ENCODE measurements around the gene PARD6B. TPM values are rescaled to one million over a fixed set of nuclear protein-coding genes. Genes with fewer than 3 reads are reported as not detected.
A peak's percentile ranks its signal among the peaks of the same experiment; 100 is the strongest.
"Not testable (repeated sequence)": the region's sequence is repeated elsewhere in the genome, so short reads cannot be mapped to it uniquely, and the experiment has no call there.

Gene PARD6B
- polyA plus RNA-seq (2013, experiment 1 of 2; ENCODE audit: insufficient read length), result 0.14 TPM
- 0.07 TPM for polyA plus RNA-seq (2013, experiment 2 of 2; ENCODE audit: insufficient read length)

- peak; percentile 93 for DNase-seq
Observed at GRCh38 chr20:50731055-50731929, at the start of gene PARD6B. TSS of gene PARD6B (plus strand) at chr20:50731580. CDS start at chr20:50731787, 207 bp downstream.

DNA sequence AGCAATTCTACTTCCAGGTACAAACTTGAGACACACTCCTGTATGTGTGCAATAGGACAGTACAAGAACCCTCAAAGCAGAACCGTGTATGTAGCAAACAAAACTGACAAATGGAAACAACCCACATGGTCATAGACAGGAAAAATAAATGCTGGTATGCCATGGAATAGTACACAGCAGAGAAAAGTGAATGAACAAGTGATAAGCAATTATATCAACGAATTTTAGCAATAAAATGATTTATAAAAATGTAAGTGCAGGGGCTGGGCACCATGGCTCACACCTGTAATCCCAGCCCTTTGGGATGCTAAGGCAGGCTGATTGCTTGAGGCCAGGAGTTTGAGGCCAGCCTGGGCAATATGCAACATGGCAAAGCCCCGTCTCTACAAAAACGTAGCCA, 49.3 kb upstream of the PARD6B start:
- DNase-seq, result no peak

- no peak for DNase-seq
Observed at GRCh38 chr20:50682947-50683530, 48.3 kb upstream of the PARD6B start.

DNA sequence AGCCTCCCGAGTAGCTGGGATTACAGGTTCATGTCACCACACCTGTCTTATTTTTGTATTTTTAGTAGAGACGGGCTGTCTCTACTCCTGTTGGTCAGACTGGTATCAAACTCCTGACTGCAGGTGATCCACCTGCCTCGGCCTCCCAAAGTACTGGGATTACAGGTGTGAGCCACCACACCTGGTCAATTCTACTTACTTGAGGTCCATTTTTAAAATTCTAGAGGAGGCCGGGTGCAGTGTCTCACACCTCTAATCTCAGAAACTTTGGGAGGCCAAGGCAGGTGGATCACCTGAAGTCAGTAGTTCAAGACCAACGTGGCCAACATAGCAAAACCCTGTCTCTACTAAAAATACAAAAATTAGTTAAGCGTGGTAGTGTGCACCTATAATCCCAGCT, 47.8 kb upstream of the PARD6B start:
- DNase-seq, result no peak

GRCh38 chr20:50686821-50687220, 44.6 kb upstream of the PARD6B start:
- no peak for DNase-seq

DNA sequence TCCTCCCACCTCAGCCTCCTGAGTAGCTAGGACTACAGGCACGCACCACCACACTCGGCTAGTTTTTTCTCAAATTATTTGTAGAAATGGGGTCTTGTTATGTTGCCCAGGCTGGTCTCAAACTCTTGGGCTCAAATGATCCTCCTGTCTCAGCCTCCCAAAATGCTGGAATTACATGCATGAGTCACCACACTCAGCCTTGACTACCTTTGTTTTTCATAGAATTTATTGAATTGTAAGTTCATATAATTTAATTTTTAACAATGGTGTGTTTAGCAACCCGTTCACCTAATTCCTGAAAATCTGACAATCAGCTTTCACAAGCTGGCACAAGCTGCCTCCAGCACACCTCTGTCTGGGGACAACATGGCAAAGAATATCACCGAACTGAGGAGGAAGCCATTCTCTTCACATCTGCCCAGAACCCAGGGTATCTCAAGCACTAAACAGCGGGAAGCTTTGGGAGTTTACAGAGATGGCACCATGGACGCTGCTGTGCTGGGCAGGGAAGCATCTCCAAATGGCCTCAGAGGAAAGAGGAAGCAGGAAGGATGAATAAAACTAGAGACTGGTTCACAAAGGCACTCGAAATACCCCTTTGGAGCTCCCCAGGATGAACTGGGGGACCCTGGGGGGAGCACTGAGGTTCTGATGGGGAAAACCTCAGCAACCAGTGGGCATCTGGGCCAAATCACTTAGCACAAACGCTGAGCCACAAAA, 43.0 kb upstream of the PARD6B start:
- DNase-seq, result no peak

GRCh38 chr20:50689864-50690649, 41.3 kb upstream of the PARD6B start:
- no peak for DNase-seq

- no peak for DNase-seq
Observed at GRCh38 chr20:50690650-50691572, 40.5 kb upstream of the PARD6B start, which contains the start of gene RIPOR3. TSS of gene RIPOR3 (minus strand) at chr20:50691542. CDS start at chr20:50691128, 414 bp downstream.

DNA sequence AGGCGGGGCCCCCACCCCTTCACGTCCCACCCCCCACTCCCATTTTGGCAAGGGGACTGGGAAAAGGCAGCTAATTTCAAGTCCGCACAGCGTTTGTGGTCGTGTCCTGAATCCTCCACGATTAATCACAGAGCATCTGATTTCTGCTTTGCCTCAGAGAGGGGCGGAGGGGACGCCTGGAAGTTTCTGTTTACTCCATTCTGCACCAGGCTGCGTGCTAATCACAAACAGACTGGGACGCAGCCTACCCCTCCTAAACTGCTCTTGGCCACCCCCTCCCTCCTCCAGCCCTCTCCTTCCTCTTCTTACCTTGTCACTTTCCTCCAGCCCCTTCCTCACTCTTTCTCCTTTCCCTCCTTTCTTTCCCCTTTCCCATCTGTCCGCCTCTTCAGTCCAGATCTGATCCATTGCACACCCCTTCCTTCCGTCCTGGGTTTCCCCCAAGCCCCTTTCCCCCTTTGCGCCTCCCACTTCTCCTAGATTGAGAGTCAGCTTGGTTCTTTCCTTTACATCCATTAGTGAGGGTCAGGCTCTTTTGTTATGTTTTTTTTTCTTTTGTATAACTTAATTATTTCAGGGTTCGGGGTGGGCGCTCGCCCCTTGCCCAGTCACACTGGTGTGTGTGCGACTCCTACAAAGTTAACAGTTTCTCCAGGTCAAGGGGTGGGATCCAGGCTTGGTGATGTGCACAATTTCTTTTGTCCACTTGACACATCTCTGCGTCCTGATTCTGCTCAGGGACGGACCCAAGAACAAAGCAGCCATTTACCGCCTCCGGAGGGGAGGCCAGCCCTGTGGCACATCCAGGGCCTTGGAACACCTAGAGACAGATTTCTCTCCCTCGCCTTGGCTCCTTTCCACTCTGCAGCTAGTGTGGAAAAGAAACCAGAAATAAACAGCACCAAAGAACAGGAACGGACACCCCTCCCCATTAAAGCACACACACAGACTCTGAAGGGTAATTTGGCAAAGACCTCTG, 39.5 kb upstream of the PARD6B start:
- DNase-seq, result peak; percentile 73

DNA sequence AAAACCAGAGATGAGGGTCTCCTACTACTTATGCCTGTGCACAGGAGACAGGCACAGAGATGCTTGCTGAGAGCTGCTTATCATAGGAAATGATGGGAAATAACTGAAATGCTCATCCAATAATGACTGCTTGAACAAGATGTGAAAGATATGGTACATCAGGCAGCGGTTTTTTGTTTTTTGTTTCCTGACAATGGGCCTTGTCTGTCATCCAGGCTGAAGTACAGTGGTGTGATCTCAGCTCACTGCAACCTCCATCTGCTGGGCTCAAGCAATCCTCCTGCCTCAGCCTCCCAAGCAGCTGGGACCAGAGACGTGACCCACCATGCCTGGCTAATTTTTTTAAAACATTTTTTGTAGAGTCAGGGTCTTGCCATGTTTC, 38.8 kb upstream of the PARD6B start:
- DNase-seq, result no peak

DNA sequence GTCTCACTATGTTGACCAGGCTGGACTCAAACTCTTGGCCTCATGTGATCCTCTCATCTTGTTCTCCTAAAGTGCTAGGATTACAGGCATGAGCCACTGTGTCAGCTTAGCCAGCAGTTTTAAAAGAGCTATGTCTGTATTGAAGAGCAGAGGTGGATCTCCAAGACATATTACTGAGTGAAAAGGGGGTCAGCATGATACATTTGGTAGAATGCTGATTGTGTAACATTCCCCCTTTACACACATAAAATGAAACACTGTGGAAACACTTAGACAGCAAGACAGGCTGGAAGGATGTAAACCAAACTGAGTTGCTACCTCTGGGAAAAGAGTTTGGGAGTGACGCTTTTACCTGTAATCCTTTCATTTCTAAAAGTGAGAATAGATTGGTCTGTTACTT, 38.4 kb upstream of the PARD6B start:
- DNase-seq, result no peak

GRCh38 chr20:50694379-50695134, 36.8 kb upstream of the PARD6B start:
- DNase-seq, result no peak

DNA sequence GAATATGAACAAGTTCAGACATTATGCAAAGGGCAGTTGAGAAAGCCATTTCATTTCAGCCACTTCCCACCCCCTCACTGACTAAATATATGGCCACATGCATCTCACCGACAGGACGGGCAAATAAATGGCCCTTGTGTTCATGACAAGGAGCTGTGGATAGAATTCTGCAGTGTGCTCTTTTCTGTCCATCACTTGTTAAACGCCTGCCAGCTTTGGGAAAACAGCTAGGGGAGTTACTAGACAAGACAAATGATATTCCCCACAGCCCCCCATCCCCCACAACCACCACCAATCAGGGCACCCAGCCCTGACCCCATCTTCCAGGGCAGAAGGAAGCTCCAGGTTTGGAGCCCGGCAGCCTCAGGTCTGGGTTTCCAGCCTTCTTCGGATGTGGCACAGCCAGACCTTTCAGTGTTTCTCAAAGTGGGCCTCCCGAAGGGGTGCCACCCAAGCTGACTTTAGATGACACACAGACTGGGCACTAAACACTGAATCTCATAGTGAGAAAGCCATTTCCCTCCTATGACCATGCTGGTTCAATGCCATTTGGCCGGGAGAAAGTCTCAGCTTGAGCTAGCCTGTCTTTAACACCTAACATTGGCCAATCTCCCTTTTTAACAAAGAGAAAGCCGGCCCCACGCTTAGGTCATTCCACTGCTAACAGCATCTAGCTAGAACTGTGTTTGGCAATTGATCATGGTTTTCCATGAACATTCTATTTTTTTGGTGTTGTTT, 36.1 kb upstream of the PARD6B start:
- DNase-seq, result no peak

- DNase-seq, result not testable (repeated sequence)
Observed at GRCh38 chr20:50698255-50698654, 33.1 kb upstream of the PARD6B start.

- DNase-seq, result no peak
Observed at GRCh38 chr20:50699688-50700087, 31.7 kb upstream of the PARD6B start.

GRCh38 chr20:50701041-50701963, 30.1 kb upstream of the PARD6B start:
- DNase-seq, result no peak
